SU-DHL-6 (cell line): Measurements from ENCODE around the gene RBFOX1.

Experiments used
- CTCF ChIP-seq: fragments of 200-600 bp; sonication (generic); IDR thresholded peaks from one replicate; pipeline ENCODE4 v1.5.1; 2017; ENCODE audit warnings: antibody characterized with exemption, mild to moderate bottlenecking, low read length, moderate library complexity; ENCODE audit not compliant: insufficient read depth, poor library complexity, severe bottlenecking
- EZH2phosphoT487 ChIP-seq: fragments of 200-600 bp; sonication (generic), shearing (Covaris generic); conservative IDR thresholded peaks from 2 replicates; pipeline ENCODE4 v1.6.1; 2018; ENCODE audit warnings: mild to moderate bottlenecking, antibody characterized with exemption, low read length, moderate library complexity, mixed read lengths

GRCh38 chr16:7366041-7366440 lies 33.4 kb downstream of the RBFOX1 start:
- TF ChIP-seq CTCF, result no peak
- TF ChIP-seq EZH2phosphoT487, result no peak
